Right lobe of liver (tissue), 6 donors: ENCODE measurements around the gene HP1BP3. TPM values are rescaled to one million over a fixed set of nuclear protein-coding genes. Genes with fewer than 3 reads are reported as not detected.

Source experiments
- ATAC-seq, 4 donors: fragments of 200-7000 bp; cut with Tn5 transposase; one replicate each; pipeline ENCODE4 v1.9.1; 2020; ENCODE audit warnings: mild to moderate bottlenecking in 4 of 4, moderate library complexity in 4 of 4
- DNase-seq, 3 donors: peaks; one replicate each; pipeline ENCODE4 v3.0.0-alpha.2; 2020
- H3K27ac ChIP-seq, 3 donors: fragments of 200-600 bp; one replicate each; pipeline ENCODE4 v1.8.0; 2022
- H3K27me3 ChIP-seq, 2 donors: fragments of 200-600 bp; one replicate each; pipeline ENCODE4 v1.8.0; 2022
- H3K36me3 ChIP-seq, 4 donors: fragments of 200-600 bp; sonication (generic) in 1 of 4; one replicate each; pipeline versions ENCODE4 v1.5.1 to v1.8.0; 2017 to 2022; ENCODE audit warnings: control low read depth in 1 of 4
- H3K4me1 ChIP-seq, 4 donors: fragments of 200-600 bp; sonication (generic) in 1 of 4; one replicate each; pipeline versions ENCODE4 v1.5.1 to v1.8.0; 2017 to 2022; ENCODE audit warnings: control low read depth in 1 of 4
- H3K4me3 ChIP-seq, 3 donors: fragments of 200-600 bp; one replicate each; pipeline ENCODE4 v1.8.0; 2022
- H3K9me3 ChIP-seq, 4 donors: fragments of 200-600 bp; sonication (generic) in 1 of 4; one replicate each; pipeline versions ENCODE4 v1.5.1 to v1.8.0; 2017 to 2022; ENCODE audit warnings: control low read depth in 1 of 4
- POLR2A ChIP-seq: fragments of 450-650 bp; IDR thresholded peaks from one replicate; pipeline ENCODE4 v1.6.1; 2017; ENCODE audit warnings: antibody characterized with exemption, mild to moderate bottlenecking
- WGBS: methylation state at CpG from one replicate; pipeline ENCODE4 v1.1.6; 2018; ENCODE audit warnings: low coverage, low lambda C conversion rate; ENCODE audit not compliant: insufficient coverage; ENCODE audit errors: missing lambda C conversion rate; 5-methylcytosine and 5-hydroxymethylcytosine counted together
- intact Hi-C, 2 donors: fragments of 100-400 bp; cut with DNase I; formaldehyde crosslinking; loops; one replicate each; pipeline versions ENCODE4 v1.11.2 to v1.14.1; 2022
- total RNA-seq, 6 experiments: library from RNA; depleted of rRNA in 2 of 6; stranded (reverse); fragments of >200 nt in 2 of 6; fragmentation: NEBNext Ultra II Directional in 3 of 6; extraction: Animal tissue kit (Norgen Biotek cat#: 25700) in 3 of 6; gene quantifications; one replicate each; pipeline versions ENCODE4 v1.1.0 to v1.2.4, GENCODE V29; 2016 to 2023
- TF ChIP-seq, protein P1 (sequence below), 4 donors: fragments of 200-600 bp in 3 of 4; fragments of 450-650 bp in 1 of 4; IDR thresholded peaks; one replicate each; pipeline versions ENCODE4 v1.5.1 to v1.8.0; 2016 to 2022; ENCODE audit warnings: antibody characterized with exemption in 4 of 4, mild to moderate bottlenecking in 2 of 4
- donor health status: DM: no; HTN: yes; CAD: no.
- donor health status: DM: no; HTN: no; CAD: no.
- donor health status: DM: no; HTN: no; CAD: no.
- donor health status: DM: no; HTN: yes; CAD: no.
- donor health status: DM: no; HTN: yes; CAD: no.

The HP1BP3 gene
- total RNA-seq, 6 experiments from 2014 or later = 60.6 to 84.6 (median 70.7) TPM

DNA sequence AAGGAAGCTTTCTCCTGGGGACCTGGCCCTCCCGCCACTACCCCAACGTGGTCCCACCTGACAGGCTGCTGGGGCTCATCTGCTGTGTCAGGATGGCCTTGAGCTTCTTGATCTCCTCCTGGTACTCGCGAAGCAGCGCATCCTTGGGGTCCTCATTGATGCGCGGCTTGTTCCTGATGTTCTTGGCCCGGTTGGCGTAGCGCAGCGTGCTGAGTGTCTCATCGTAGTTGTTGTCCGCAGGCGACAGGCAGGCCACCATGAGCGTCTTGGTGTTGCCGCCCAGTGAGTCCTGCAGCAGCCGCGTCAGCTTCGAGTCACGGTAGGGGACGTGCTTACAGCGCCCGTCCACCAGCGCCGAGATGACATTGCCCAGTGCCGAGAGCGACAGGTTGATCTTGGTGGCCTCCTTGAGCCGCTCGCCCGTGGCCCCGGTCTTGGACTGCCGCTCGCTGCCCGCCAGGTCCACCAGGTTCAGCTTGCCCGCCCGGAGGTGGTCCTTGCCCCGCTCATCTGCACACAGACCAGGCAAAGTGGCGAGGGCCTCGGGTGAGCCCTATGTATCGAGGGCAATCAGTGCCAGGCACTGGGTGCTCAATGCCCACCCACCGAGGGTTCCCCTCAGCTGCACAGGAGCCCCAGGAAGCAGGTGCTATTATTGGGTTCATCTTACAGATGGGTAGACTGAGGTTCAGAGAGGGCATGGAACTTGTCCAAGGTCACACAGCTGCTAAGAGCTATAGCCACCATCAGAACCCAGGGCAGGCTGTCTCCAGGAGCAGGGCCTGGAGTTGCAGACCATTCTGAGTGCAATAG is 82.5 kb downstream of the HP1BP3 start:
- no peaks in the 10 kb centered on the region for H3K27me3 ChIP-seq
- no peaks in the 10 kb centered on the region for H3K36me3 ChIP-seq
- no peaks in the 10 kb centered on the region for H3K4me1 ChIP-seq
- TF ChIP-seq, protein P1, sequence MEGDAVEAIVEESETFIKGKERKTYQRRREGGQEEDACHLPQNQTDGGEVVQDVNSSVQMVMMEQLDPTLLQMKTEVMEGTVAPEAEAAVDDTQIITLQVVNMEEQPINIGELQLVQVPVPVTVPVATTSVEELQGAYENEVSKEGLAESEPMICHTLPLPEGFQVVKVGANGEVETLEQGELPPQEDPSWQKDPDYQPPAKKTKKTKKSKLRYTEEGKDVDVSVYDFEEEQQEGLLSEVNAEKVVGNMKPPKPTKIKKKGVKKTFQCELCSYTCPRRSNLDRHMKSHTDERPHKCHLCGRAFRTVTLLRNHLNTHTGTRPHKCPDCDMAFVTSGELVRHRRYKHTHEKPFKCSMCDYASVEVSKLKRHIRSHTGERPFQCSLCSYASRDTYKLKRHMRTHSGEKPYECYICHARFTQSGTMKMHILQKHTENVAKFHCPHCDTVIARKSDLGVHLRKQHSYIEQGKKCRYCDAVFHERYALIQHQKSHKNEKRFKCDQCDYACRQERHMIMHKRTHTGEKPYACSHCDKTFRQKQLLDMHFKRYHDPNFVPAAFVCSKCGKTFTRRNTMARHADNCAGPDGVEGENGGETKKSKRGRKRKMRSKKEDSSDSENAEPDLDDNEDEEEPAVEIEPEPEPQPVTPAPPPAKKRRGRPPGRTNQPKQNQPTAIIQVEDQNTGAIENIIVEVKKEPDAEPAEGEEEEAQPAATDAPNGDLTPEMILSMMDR (IDR thresholded peaks at IDR 0.05) = no peak
- TF ChIP-seq POLR2A = no peak
- no peaks in the 10 kb centered on the region for H3K9me3 ChIP-seq
- ATAC-seq = no peak
- H3K27ac ChIP-seq = no peak overlapping the region
- no peak for DNase-seq
- H3K4me3 ChIP-seq = no peak overlapping the region
- intact Hi-C loops = no loop called here
- 100% methylated on average over 2 of the region's 41 CpGs for WGBS

DNA sequence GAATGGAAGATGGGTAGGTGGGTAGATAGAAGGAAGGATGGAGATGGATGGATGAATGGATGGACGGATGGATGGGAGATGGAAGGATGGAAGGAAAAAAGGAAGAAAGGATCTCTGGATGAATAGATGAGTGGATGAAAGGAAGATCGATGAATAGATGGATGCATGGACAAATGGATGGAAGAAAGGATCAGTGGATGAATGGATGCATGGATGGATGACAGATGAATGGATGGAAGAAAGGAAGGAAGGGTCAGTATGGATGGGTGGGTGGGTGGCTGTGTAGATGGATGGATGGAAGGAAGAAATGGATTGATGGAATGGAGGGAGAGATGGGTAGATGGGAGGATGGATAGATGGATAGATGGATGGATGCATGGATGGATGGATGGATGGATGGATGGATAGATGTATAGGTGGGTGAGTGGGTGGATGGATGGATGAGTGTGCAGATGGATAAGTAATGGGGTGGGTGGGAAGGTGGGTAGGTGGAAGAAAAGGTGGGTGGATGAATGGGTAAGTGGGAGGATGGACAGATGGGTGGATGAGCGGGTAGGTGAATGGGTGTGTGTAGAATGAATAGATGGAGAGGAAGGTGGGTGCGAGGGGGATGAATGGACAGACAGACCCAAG is 83.9 kb downstream of the HP1BP3 start:
- no peak for ATAC-seq
- no peak overlapping the region for H3K4me3 ChIP-seq
- H3K4me1 ChIP-seq = no peaks in the 10 kb centered on the region
- 63% methylated on average over 3 of the region's 4 CpGs for WGBS
- no peak for DNase-seq
- intact Hi-C loops = no loop called here
- H3K27ac ChIP-seq = no peak overlapping the region
- TF ChIP-seq POLR2A = no peak
- TF ChIP-seq, protein P1 (IDR thresholded peaks at IDR 0.05) = no peak
- no peaks in the 10 kb centered on the region for H3K9me3 ChIP-seq
- H3K27me3 ChIP-seq = no peaks in the 10 kb centered on the region
- no peaks in the 10 kb centered on the region for H3K36me3 ChIP-seq

DNA sequence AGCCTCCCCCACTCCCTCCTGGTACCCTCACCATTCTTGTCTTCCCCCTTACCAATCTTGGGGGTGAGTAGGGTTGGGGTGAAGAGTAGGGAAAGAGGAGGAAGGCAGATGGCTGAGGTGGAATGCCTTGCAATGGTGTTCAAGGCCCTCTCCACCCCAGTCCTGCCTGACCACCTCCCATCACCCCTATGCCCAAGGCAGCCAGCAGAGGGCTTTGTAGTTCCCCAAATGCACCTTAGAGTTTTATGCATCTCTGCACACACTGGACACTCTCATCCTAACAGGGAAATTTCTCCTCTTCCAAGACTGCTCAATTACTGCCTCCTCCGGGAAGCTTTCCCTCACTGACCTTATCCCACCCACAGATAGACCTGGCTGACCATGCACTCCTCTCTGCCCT is 84.7 kb downstream of the HP1BP3 start:
- H3K4me1 ChIP-seq = no peaks in the 10 kb centered on the region
- WGBS = no CpG with 5 or more reads among the region's 1 CpG
- DNase-seq = no peak
- peak in 3 of 4 donors; percentile 9 to 56 (median 47) for ATAC-seq
- H3K27ac ChIP-seq = no peak overlapping the region
- H3K4me3 ChIP-seq = no peak overlapping the region
- no peak for TF ChIP-seq POLR2A
- TF ChIP-seq, protein P1 (IDR thresholded peaks at IDR 0.05) = peak in 2 of 4 donors; percentile 9 to 20
- H3K36me3 ChIP-seq = no peaks in the 10 kb centered on the region
- H3K27me3 ChIP-seq = no peaks in the 10 kb centered on the region
- intact Hi-C loops = no loop called here
- H3K9me3 ChIP-seq = no peaks in the 10 kb centered on the region

DNA sequence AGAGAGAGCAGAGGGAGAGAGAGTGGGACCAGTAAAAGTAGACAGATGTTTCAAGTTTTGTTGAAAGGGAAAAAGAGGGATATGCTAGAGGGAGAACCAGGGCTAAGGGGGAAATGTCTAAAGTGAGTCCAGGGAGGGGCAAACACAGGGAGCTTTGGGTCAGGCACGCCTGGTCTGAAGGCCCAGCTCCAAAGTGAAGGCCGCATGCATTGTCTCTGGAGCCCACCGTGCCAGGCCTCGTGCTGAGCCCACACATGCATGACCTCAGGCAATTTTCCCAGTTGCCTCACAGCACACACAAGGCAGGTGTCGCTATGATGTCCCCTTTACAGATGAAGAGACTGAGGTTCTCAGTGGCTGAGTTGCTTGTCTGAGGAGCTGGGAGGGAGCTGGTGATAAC is 85.3 kb downstream of the HP1BP3 start:
- Histone ChIP-seq H3K27me3 (no peaks in the 10 kb centered on the region), H3K4me1 (no peaks in the 10 kb centered on the region), H3K4me3 (no peak overlapping the region), H3K9me3 (no peaks in the 10 kb centered on the region), H3K36me3 (no peaks in the 10 kb centered on the region), H3K27ac (no peak overlapping the region)
- no peak for DNase-seq
- no peak for TF ChIP-seq POLR2A
- TF ChIP-seq, protein P1 (IDR thresholded peaks at IDR 0.05) = no peak
- WGBS = 67% methylated on average over 1 of the region's 5 CpGs
- ATAC-seq = no peak
- intact Hi-C loops = no loop called here
